Heart left ventricle (tissue), 16 donors: ENCODE measurements around the gene TIAM2. TPM values are rescaled to one million over a fixed set of nuclear protein-coding genes. Genes with fewer than 3 reads are reported as not detected.
A peak's percentile ranks its signal among the peaks of the same experiment; 100 is the strongest.

Experiments used
- ATAC-seq, 4 donors: fragments of 200-7000 bp; cut with Tn5 transposase; one replicate each; pipeline ENCODE4 v1.9.1; 2020 to 2022; ENCODE audit warnings: moderate library complexity in 4 of 4, mild to moderate bottlenecking in 3 of 4, moderate number of reproducible peaks in 1 of 4
- DNase-seq, 5 donors: peaks; one replicate each; pipeline ENCODE4 v3.0.0-alpha.2; 2020
- H3K27ac ChIP-seq, 12 donors: fragments of 200-600 bp; sonication (generic) in 4 of 12; one replicate each; pipeline versions ENCODE4 v1.5.0 to v1.8.0; 2016 to 2022; ENCODE audit warnings: mild to moderate bottlenecking in 2 of 12
- H3K27me3 ChIP-seq, 9 donors: fragments of 200-600 bp; sonication (generic) in 2 of 9; one replicate each; pipeline versions ENCODE4 v1.5.1 to v1.8.0; 2016 to 2022; ENCODE audit warnings: mild to moderate bottlenecking in 3 of 9
- H3K36me3 ChIP-seq, 9 donors: fragments of 200-600 bp; sonication (generic) in 2 of 9; one replicate each; pipeline versions ENCODE4 v1.5.0 to v1.8.0; 2018 to 2022; ENCODE audit warnings: mild to moderate bottlenecking in 2 of 9
- H3K4me1 ChIP-seq, 12 donors: fragments of 200-600 bp; sonication (generic) in 4 of 12; one replicate each; pipeline versions ENCODE4 v1.5.0 to v1.8.0; 2016 to 2022; ENCODE audit warnings: mild to moderate bottlenecking in 3 of 12
- H3K4me3 ChIP-seq, 12 donors: fragments of 200-600 bp; sonication (generic) in 4 of 12; one replicate each; pipeline versions ENCODE4 v1.5.0 to v1.8.0; 2017 to 2022; ENCODE audit warnings: mild to moderate bottlenecking in 9 of 12, moderate library complexity in 4 of 12
- H3K9me3 ChIP-seq, 12 donors: fragments of 200-600 bp; sonication (generic) in 4 of 12; one replicate each; pipeline versions ENCODE4 v1.5.0 to v1.8.0; 2016 to 2022; ENCODE audit warnings: mild to moderate bottlenecking in 1 of 12
- CTCF ChIP-seq, 12 donors: fragments of 200-600 bp; sonication (generic) in 4 of 12; IDR thresholded peaks; one replicate each; pipeline versions ENCODE4 v1.5.0 to v1.8.0; 2018 to 2022; ENCODE audit warnings: antibody characterized with exemption in 12 of 12, mild to moderate bottlenecking in 5 of 12
- POLR2A ChIP-seq, 2 donors: fragments of 450-650 bp; IDR thresholded peaks; one replicate each; pipeline ENCODE4 v1.6.1; 2017; ENCODE audit warnings: antibody characterized with exemption in 2 of 2, mild to moderate bottlenecking in 2 of 2, moderate library complexity in 2 of 2
- WGBS, 4 donors: extraction: QIAGEN DNeasy Blood & Tissue Kit in 2 of 4; methylation state at CpG; one replicate each; pipeline versions ENCODE4 v1.1.5 to v1.1.7; 2013 to 2018; 5-methylcytosine and 5-hydroxymethylcytosine counted together
- intact Hi-C, 10 donors: fragments of 100-400 bp; cut with DNase I; formaldehyde crosslinking; loops; one replicate each; pipeline versions ENCODE4 v1.11.1 to v1.14.2; 2022
- polyA plus RNA-seq, 2 donors: library from polyadenylated mRNA; stranded (reverse); fragments of 200-250 nt; gene quantifications; one replicate each; pipeline ENCODE4 v1.2.3, GENCODE V29; 2013
- total RNA-seq, 9 donors: library from RNA; depleted of rRNA in 2 of 9; stranded (reverse); fragments of >200 nt in 2 of 9; fragmentation: NEBNext Ultra II Directional in 3 of 9; extraction: Animal tissue kit (Norgen Biotek cat#: 25700) in 3 of 9; gene quantifications; one replicate each; pipeline versions ENCODE4 v1.1.0 to v1.2.4, GENCODE V29; 2016 to 2023
- donor health status: ischemic (EF 13 %, LVEDD 7.1; RV severe dilation, severe dysfunction).
- donor health status: healthy with polysubstance abuse.
- donor health status: DM: no; HTN: yes; CAD: no.
- donor health status: DM: no; HTN: no; CAD: no.
- donor health status: ischemic (EF 25% LVEDD 6.9; RV normal size, moderate dysfunction).
- donor health status: ischemic (EF 25% LVEDD 5.7; RV mildly dilated, moderate dysfunction).
- donor health status: healthy.
- donor health status: DM: yes; HTN: yes; CAD: no.
- donor health status: ischemic (EF 35%, LVEDD 5.7; RV mildly dilated, moderate dysfunction).
- donor health status: nonischemic (EF 11% LVEDD 7.7; RV severe dilation, severe dysfunction).
- donor health status: DM: yes; HTN: yes; CAD: no.
- donor health status: PGD.
- donor health status: ischemic (EF 29% LVEDD 5.4; RV normal size, mild dysfunction).
- donor health status: nonischemic (EF 23%, LVEDD 6.1; RV moderate dilation, normal function).

The TIAM2 gene
- total and polyA plus RNA-seq, 11 donors: 4.6 to 16.5 (median 12.6) TPM

GRCh38 chr6:155234687-155235086 lies 239.6 kb downstream of the TIAM2 start:
- intact Hi-C loops: no loop called here
- 83 to 95% (median 89%) methylated on average over 4 of the region's 4 CpGs for WGBS, 4 donors
- DNase-seq (no peak), ATAC-seq (no peak)
- Histone ChIP-seq H3K27me3 (no peaks in the 10 kb centered on the region), H3K9me3 (no peaks in the 10 kb centered on the region), H3K27ac (peak overlapping the region in 1 of 12 donors; percentile 0), H3K4me1 (no peaks in the 10 kb centered on the region), H3K36me3 (no peaks in the 10 kb centered on the region), H3K4me3 (no peak overlapping the region)
- no peak for TF ChIP-seq CTCF (IDR thresholded peaks at IDR 0.05)
- no peak for TF ChIP-seq POLR2A (IDR thresholded peaks at IDR 0.05)

- 52 to 58% (median 56%) methylated on average over 5 of the region's 5 CpGs for WGBS, 4 donors
- DNase-seq (no peak), ATAC-seq (no peak)
- Histone ChIP-seq H3K4me3 (no peak overlapping the region), H3K4me1 (no peaks in the 10 kb centered on the region), H3K9me3 (no peaks in the 10 kb centered on the region), H3K36me3 (no peaks in the 10 kb centered on the region), H3K27me3 (no peaks in the 10 kb centered on the region), H3K27ac (peak overlapping the region in 1 of 12 donors; percentile 0)
- no peak for TF ChIP-seq CTCF (IDR thresholded peaks at IDR 0.05)
- no peak for TF ChIP-seq POLR2A (IDR thresholded peaks at IDR 0.05)
- intact Hi-C loops: no loop called here
Observed at GRCh38 chr6:155235087-155235486, 240.0 kb downstream of the TIAM2 start.

- Histone ChIP-seq H3K4me1 (no peaks in the 10 kb centered on the region), H3K36me3 (no peaks in the 10 kb centered on the region), H3K9me3 (no peaks in the 10 kb centered on the region), H3K27me3 (no peaks in the 10 kb centered on the region), H3K4me3 (no peak overlapping the region), H3K27ac (no peak overlapping the region)
- DNase-seq (no peak), ATAC-seq (no peak)
- 64 to 100% (median 92%) methylated on average over 1 of the region's 1 CpG for WGBS, 4 donors
- intact Hi-C loops: no loop called here
- no peak for TF ChIP-seq POLR2A (IDR thresholded peaks at IDR 0.05)
- no peak for TF ChIP-seq CTCF (IDR thresholded peaks at IDR 0.05)
Observed at GRCh38 chr6:155237613-155238012, 242.5 kb downstream of the TIAM2 start.

GRCh38 chr6:155240905-155241600 lies 245.9 kb downstream of the TIAM2 start:
- intact Hi-C loops: loop anchor here in 4 of 10 donors (5.0 to 10.0 kb wide), 4 partner anchors 64 to 566 kb away; no protein-coding TSS in a partner anchor
- no peak overlapping the region for H3K27ac ChIP-seq
- DNase-seq: no peak
- no peak for ATAC-seq
- WGBS, 4 donors: 92 to 95% (median 93%) methylated on average over 19 of the region's 19 CpGs
- H3K4me3 ChIP-seq: no peak overlapping the region
- no peaks in the 10 kb centered on the region for H3K9me3 ChIP-seq
- H3K4me1 ChIP-seq: no peaks in the 10 kb centered on the region
- TF ChIP-seq CTCF (IDR thresholded peaks at IDR 0.05) (no peak), POLR2A (IDR thresholded peaks at IDR 0.05) (no peak)
- peaks cover 0 to 5% (median 0%) of the 10 kb centered on the region in 9 donors for H3K36me3 ChIP-seq
- H3K27me3 ChIP-seq: no peaks in the 10 kb centered on the region
